SW 1271 (cell line): ENCODE data around the gene DVL1.

Experiments
- DNase-seq, 2 experiments: peaks; one replicate each; lab custom pipeline; 2025; lab: John Stamatoyannopoulos, UW

The DVL1 gene

DNA sequence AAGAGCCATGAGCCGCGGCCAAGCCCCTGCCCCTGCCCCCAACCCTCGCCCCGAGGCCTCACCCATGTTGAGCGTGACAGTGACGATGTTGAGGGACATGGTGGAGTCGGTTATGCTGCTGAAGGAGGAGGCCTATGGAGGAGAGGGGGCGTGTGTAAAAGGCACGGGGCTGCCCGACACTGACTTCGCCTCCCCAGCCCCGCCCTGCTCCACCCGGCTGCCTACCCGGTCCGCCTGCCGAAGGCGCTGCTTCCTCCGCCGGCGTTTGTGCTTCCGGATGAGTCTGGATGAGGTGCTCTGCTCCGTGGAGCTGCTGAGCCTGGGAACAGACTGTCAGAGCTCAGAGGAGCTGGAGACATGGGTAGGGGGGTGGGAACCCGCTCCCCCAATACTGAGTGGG is 9.0 kb downstream of the DVL1 start:
- DNase-seq, result no peak

DNA sequence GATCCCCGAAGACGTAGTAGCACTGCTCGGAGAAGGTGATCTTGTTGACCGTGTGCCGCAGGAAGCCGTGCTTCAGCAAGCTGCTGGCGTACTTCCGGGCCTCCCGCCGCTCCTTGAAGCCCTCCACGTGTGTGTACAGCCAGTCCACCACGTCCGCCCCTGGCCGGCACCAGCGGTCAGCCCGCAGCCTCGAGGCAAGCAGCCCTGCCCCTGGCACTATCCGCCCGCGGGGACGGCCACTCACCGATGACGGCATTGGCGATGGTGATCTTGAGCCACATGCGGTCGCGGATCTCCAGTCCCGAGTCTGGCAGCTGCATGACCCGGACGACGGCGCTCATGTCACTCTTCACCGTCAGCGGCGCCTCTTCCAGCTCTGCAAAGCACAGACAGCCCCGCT is 10.9 kb downstream of the DVL1 start:
- no peak for DNase-seq

DNA sequence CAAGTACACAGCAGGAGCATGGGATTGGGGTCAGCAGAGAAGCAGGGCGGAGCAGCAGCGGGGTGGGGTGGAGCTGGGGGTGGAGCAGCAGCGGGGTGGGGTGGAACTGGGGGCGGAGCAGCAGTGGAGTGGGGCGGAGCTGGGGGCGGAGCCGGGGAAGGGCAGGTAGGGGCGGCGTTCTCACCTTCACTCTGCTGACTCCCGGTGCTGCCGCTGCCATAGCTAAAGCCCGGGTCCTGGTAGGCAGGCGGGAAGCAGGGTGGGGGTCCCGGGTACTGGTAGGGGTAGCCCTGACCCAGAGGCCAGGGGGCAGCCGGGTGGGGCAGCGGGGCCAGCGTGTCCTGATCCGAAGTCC is 11.4 kb downstream of the DVL1 start:
- DNase-seq, result no peak

DNA sequence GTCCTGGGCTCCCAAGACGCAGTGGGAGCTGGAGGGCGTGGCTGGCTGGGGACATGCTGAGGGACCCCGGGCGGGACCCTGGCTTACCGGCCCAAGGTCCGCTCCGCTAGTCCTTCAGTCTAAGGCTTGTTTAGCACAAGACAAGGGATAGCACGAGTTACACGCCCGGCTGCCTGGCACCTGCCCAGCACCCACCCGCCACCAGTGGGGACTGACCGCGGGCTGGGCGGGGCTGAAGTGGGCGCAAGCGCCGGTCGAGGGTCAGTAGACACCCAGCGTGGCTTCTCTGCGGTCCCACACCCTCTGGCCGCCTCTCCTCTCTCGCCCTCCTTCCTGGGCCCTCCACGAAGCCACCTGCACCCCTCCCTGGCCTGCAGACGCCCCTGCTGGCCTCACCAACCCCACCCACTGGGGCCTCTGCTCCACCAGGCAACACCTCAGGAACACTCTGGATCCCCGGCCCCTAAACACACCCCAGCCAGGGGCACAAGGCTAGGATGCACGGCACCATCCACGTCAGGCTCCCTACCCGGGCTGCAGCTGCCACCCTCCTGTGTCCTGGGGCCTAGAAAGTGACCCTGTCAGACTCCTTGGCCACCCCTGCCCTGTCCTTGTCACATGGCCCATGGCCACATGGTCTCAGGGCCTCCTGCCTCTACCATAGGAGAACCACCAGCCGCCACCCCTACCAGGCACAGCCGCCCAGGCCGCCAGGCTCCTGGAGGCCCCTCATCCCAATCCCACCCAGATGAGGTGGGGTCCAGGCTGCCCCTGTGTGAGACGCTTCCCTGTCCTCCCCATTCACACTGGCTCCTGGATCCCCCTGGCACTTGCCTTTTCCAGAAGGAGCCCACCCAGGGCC is 12.1 kb downstream of the DVL1 start:
- no peak for DNase-seq

DNA sequence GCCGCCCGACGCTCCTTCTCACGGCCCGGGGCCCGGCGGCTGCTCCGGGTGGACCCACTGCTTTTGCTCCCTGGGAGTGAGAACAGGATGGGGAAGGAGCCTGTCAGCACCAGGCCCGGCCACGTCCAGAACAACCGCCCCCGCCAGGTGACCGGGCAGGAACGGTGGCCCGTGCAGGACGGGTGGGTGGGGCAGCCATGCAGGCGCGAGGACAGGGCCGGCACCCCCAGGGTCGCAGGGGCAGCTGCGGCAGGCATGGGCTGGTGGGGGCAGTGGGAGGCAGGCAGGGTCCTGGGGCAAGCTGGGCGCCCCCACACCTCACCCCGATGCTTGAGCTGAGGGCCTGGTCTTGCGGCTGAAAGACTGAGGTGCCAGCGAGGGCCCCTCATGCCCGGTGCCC is 12.8 kb downstream of the DVL1 start:
- DNase-seq, result no peak

DNA sequence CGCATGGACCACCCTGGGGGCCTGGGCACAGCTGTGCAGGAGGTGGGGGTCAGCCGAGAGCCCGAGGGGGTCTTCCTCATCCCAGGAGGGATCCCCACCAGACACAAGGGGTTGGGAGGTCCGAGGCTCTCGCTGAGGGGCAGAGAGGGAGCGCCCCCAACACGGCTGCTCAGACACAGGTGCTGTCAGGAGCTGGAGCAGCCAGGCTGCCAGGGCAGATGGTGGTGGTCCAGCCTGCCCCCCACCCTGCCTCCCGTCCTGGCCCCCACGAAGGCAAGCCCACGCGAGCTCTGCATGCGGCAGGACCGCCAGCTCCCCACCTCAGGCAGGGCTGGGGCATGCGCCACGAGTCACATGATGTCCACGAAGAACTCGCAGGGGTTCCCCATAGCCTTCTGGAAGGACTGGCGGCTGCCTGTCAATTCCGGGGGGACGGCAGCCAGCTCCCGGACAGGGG is 13.4 kb downstream of the DVL1 start:
- DNase-seq, result no peak

DNA sequence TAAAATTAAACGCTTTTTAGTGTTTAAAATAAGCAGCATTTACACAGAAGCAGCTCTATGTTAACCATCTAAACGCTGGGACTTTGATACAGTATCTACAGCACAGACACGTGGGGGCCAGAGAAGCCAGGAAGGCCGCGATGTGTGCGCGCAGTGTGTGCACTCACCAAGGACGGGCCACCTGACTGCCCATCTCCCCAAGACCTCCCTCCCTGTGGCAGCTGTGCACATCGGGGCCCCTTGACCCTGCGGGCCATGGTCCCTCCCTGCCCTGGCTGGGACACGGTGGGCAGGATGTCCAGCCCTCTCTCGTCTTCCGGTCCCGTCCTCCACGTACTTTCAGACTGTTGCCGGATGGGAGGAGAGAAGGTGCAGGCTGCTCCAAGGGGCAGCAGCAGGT is 13.9 kb downstream of the DVL1 start:
- no peak for DNase-seq

DNA sequence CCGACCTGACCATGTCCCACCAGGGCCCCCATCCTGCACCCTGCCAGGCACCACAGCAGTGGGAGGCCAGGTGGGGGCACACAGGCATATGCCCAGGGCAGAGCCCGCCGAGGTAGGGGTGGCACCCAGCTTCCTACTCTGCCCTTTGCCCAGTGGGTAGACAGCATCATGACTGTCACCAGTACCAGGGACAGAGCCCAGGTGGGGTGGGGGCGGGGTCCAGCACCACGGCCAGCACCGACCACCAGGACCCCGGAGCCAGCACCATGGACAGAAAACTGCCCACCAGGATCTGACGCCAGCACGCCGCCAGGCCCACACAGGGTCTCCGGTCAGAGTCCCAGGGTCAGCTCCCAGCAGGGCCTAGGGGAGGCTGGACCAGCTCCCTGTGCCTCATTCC is 14.4 kb downstream of the DVL1 start:
- DNase-seq, result no peak

DNA sequence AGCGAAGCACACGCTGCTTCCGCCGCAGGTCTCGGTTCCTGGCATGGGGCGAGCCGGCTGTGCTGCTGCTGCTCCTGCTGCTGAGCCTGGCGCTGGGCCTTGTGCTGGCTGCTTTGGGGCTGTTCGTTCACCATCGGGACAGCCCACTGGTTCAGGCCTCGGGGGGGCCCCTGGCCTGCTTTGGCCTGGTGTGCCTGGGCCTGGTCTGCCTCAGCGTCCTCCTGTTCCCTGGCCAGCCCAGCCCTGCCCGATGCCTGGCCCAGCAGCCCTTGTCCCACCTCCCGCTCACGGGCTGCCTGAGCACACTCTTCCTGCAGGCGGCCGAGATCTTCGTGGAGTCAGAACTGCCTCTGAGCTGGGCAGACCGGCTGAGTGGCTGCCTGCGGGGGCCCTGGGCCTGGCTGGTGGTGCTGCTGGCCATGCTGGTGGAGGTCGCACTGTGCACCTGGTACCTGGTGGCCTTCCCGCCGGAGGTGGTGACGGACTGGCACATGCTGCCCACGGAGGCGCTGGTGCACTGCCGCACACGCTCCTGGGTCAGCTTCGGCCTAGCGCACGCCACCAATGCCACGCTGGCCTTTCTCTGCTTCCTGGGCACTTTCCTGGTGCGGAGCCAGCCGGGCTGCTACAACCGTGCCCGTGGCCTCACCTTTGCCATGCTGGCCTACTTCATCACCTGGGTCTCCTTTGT is 15.5 kb downstream of the DVL1 start:
- DNase-seq, result no peak

DNA sequence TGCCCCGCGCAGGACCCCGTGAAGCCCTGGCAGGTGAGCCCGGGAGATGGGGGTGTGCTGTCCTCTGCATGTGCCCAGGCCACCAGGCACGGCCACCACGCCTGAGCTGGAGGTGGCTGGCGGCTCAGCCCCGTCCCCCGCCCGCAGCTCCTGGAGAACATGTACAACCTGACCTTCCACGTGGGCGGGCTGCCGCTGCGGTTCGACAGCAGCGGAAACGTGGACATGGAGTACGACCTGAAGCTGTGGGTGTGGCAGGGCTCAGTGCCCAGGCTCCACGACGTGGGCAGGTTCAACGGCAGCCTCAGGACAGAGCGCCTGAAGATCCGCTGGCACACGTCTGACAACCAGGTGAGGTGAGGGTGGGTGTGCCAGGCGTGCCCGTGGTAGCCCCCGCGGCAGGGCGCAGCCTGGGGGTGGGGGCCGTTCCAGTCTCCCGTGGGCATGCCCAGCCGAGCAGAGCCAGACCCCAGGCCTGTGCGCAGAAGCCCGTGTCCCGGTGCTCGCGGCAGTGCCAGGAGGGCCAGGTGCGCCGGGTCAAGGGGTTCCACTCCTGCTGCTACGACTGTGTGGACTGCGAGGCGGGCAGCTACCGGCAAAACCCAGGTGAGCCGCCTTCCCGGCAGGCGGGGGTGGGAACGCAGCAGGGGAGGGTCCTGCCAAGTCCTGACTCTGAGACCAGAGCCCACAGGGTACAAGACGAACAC is 16.3 kb downstream of the DVL1 start:
- no peak for DNase-seq

DNA sequence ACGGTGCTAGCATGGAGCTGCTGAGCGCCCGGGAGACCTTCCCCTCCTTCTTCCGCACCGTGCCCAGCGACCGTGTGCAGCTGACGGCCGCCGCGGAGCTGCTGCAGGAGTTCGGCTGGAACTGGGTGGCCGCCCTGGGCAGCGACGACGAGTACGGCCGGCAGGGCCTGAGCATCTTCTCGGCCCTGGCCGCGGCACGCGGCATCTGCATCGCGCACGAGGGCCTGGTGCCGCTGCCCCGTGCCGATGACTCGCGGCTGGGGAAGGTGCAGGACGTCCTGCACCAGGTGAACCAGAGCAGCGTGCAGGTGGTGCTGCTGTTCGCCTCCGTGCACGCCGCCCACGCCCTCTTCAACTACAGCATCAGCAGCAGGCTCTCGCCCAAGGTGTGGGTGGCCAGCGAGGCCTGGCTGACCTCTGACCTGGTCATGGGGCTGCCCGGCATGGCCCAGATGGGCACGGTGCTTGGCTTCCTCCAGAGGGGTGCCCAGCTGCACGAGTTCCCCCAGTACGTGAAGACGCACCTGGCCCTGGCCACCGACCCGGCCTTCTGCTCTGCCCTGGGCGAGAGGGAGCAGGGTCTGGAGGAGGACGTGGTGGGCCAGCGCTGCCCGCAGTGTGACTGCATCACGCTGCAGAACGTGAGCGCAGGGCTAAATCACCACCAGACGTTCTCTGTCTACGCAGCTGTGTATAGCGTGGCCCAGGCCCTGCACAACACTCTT is 17.0 kb downstream of the DVL1 start:
- DNase-seq, result no peak

DNA sequence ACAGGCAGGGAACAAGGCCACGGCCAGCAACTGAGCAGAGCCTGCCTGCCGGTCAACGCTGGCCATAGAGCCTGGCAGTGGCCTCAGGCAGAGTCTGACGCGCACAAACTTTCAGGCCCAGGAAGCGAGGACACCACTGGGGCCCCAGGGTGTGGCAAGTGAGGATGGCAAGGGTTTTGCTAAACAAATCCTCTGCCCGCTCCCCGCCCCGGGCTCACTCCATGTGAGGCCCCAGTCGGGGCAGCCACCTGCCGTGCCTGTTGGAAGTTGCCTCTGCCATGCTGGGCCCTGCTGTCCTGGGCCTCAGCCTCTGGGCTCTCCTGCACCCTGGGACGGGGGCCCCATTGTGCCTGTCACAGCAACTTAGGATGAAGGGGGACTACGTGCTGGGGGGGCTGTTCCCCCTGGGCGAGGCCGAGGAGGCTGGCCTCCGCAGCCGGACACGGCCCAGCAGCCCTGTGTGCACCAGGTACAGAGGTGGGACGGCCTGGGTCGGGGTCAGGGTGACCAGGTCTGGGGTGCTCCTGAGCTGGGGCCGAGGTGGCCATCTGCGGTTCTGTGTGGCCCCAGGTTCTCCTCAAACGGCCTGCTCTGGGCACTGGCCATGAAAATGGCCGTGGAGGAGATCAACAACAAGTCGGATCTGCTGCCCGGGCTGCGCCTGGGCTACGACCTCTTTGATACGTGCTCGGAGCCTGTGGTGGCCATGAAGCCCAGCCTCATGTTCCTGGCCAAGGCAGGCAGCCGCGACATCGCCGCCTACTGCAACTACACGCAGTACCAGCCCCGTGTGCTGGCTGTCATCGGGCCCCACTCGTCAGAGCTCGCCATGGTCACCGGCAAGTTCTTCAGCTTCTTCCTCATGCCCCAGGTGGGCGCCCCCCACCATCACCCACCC is 17.9 kb downstream of the DVL1 start, which contains the start of gene TAS1R3:
TSS of gene TAS1R3 (plus strand) at position 213 of the 898 bp plus-strand sequence. CDS start at position 279, 66 bp downstream.
- no peak for DNase-seq

DNA sequence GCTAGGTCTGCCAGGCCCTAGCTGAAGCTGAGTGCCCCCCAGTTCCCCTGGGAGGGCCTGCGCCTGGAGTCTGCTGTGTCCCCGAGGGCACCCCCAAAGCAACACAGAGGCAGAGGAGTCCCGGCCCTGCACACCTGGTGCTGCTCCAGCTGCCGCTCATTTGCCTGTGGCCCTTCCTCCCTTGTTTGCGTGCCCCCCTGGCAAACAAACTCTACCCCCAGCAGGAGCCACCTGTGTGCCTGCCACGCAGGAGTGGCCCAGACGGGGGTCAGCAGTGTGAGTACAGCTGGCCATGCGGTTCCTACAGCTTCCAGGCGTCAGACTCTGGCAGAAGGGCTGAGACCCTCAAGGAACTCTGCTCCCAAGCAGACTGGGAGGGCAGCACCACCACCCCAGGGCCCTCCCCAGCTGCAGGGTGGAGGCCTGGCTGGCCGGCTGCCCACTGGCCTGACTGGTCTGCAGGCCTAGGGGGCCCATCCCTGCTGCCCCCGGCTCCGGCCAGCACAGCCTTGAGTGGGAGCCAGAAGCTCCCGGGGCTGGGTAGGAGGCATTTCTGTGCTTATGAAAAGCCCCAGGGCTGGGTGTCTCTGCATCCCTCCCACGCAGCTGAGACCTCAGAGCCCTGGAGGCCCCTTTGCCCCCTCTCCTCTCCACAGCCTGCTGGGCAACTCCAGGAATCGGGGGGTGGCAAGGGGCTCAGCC is 18.7 kb downstream of the DVL1 start:
- DNase-seq, result no peak

DNA sequence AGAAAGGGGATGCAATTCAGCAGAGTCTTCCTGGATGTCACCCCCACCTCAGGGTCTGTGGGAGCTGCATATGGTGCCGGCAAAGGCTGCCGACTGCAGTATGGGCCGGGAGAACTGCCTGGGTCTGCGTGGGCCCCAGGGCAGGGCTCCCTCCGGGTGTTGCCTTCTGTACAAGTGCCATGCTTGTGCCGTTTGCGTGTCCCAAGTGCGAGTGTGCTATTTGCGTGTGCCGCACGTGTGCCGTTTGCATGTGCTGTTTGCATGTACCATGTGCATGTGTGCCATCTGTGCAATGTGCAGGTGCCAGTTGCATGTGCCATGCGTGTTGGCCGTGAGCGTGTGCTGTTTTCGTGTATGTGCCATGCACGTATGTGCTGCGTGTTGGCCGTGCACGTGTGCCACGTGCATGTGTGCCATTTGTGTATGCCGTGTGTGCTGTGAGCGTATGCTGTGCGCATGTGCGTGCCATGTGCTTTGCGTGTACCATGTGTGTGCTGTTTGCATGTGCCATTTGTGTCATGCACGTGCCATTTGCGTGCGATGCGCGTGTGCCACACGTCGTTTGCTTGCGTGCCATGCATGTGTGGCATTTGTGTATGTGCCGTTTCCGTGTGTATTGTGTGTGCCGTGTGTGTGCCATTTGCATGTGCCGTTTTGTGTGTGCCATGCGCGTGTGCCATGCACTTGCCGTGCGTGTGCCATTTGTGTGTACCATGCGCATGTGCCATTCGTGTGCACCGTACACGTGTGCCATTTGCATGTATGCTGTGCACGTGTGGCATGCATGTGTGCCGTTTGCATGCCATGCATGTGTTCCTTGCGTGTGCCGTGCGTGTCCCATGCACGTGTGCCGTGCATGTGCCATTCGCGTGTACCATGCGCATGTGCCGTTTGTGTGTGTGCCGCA is 19.7 kb downstream of the DVL1 start:
- no peak for DNase-seq

DNA sequence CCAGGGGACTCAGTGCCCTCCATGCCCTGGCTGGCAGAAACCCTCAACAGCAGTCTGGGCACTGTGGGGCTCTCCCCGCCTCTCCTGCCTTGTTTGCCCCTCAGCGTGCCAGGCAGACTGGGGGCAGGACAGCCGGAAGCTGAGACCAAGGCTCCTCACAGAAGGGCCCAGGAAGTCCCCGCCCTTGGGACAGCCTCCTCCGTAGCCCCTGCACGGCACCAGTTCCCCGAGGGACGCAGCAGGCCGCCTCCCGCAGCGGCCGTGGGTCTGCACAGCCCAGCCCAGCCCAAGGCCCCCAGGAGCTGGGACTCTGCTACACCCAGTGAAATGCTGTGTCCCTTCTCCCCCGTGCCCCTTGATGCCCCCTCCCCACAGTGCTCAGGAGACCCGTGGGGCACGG is 21.0 kb downstream of the DVL1 start:
- DNase-seq, result no peak

DNA sequence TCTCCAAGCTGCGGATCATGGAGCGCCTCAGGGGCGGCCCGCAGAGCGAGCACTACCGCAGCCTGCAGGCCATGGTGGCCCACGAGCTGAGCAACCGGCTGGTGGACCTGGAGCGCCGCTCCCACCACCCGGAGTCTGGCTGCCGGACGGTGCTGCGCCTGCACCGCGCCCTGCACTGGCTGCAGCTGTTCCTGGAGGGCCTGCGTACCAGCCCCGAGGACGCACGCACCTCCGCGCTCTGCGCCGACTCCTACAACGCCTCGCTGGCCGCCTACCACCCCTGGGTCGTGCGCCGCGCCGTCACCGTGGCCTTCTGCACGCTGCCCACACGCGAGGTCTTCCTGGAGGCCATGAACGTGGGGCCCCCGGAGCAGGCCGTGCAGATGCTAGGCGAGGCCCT is 21.9 kb downstream of the DVL1 start:
- no peak for DNase-seq

DNA sequence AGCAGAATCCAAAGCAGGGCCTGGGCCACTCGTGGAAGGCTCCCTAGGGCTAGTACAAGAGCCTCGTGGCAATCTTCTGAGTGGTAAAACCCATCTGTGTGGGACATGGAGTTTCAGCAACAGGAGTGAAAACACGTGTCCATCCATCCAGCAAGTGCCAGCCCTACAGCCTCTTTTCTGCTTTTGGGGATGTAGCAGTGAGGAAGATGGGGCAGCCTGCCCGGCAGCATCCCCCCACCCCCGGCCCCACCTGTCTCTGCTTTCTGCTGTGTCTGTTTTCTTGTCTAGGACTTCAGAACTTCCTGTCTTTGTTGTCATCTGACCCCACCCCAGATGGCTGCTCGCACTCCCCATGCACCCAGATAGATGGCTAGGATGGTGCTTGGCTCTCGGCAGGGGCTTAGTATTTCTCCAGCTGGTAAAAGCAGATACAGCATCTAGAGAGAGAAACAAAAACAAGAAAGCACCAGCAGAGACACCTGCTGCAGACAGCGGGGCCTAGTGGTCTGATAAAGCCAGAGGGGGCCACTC is 23.1 kb downstream of the DVL1 start:
- DNase-seq, result no peak

DNA sequence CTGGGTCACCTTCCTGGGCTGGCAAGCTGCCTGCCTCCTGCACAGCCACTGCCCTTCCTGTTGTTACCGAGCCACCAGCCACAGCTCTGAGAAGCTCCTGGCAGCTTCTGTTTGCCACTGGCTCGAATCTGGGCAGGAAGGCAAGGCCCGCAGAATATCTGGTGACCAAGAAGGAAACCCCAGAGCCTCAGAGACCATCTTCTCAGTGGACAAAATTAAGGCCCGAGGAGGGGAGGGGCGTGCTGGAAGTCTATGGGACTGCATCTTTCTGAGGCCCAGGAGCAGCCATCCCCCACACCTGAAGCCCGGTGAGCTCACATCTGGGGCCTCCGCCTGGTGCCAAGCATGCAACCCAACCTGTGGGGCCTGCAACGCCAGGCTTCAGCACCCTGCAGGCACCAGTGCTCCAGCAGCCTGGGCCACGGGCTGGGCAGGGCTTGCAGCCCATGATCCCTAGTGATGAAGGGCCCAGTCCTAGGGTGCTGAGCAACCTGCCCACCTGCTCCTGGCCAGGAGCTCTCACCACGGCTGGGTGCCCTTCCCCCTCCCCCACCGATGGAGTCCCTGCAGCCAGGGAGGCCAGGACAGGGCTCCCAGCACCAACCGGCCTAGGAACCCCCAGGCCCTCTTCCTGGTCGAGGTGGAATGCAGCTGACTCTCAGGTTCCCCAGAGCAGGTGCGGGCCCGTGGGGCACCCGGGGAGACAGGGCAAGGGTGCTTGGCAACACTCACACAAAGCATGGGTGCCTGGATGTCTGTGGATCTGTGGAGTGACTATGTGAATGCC is 23.7 kb downstream of the DVL1 start:
- no peak for DNase-seq
